ENCODE measurements around the gene S1PR1.

DNA sequence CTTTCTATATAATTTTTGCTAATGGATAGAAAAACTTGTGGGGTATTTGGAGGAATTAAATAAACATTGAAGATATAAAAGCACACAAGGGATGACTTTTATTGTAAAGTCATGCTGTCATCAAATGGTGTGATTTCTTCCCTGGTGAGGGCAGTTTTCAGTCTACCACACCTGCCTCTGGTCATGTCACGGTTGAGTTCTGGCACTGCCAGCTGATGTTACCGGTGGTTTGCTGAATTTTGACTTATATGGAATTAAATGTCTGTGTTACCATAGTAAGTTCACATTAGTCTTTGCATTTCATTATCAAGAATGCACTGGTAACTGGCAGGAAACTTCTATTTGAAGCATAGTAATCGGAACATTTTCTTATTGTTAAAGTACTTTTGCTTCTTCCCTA, 13.4 kb downstream of the S1PR1 start:
- TF ChIP-seq, protein P1, sequence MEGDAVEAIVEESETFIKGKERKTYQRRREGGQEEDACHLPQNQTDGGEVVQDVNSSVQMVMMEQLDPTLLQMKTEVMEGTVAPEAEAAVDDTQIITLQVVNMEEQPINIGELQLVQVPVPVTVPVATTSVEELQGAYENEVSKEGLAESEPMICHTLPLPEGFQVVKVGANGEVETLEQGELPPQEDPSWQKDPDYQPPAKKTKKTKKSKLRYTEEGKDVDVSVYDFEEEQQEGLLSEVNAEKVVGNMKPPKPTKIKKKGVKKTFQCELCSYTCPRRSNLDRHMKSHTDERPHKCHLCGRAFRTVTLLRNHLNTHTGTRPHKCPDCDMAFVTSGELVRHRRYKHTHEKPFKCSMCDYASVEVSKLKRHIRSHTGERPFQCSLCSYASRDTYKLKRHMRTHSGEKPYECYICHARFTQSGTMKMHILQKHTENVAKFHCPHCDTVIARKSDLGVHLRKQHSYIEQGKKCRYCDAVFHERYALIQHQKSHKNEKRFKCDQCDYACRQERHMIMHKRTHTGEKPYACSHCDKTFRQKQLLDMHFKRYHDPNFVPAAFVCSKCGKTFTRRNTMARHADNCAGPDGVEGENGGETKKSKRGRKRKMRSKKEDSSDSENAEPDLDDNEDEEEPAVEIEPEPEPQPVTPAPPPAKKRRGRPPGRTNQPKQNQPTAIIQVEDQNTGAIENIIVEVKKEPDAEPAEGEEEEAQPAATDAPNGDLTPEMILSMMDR (conservative IDR thresholded peaks at IDR 0.05; ENCODE audit: low read depth, low read length) = no peak
- TF ChIP-seq EZH2 (IDR thresholded peaks at IDR 0.05; ENCODE audit: borderline replicate concordance, low read depth, low read length, poor library complexity, severe bottlenecking) = no peak

Measured in A673 (cell line).